ENCODE data around the gene CCDC33. TPM values are rescaled to one million over a fixed set of nuclear protein-coding genes. Genes with fewer than 3 reads are reported as not detected.

The CCDC33 gene
- total and polyA plus RNA-seq, 2 donors (not counting 3 experiments of a cell fraction or from before 2014, with no cell fraction given), result not detected

GRCh38 chr15:74311734-74312444 lies 75.8 kb downstream of the CCDC33 start:
- Histone ChIP-seq H3K4me3 (replicated peaks in 1 of 3; ENCODE audit: insufficient read depth in 1 of 3, low read depth in 1 of 3, low read length in 3 of 3) (no peak overlapping the region), H3K9me1 (replicated peaks; ENCODE audit: control insufficient read depth, extremely low read depth, insufficient read depth, low read length) (no peaks in the 10 kb centered on the region), H3K4me2 (ENCODE audit: insufficient read depth, low read length) (no peak overlapping the region), H3K79me2 (ENCODE audit: control insufficient read depth, insufficient read depth, low read length) (no peaks in the 10 kb centered on the region), H3K36me3 (ENCODE audit: control insufficient read depth in 2 of 2, extremely low read depth in 1 of 2, insufficient read depth in 2 of 2, low read length in 2 of 2) (no peaks in the 10 kb centered on the region), H2AFZ (ENCODE audit: low read depth, low read length) (no peak overlapping the region), H3K9ac (replicated peaks; ENCODE audit: extremely low read depth, insufficient read depth, low read length) (no peak overlapping the region), H3K9me3 (replicated peaks; ENCODE audit: control insufficient read depth, insufficient read depth, low read length) (no peaks in the 10 kb centered on the region), H3K4me1 (ENCODE audit: control insufficient read depth, extremely low read depth, insufficient read depth, low read length) (no peaks in the 10 kb centered on the region), H3K27ac (ENCODE audit: insufficient read depth, low read depth, low read length) (no peak overlapping the region), H4K20me1 (replicated peaks; ENCODE audit: control insufficient read depth, extremely low read depth, insufficient read depth, low read length) (no peaks in the 10 kb centered on the region), H3K27me3 (ENCODE audit: control insufficient read depth in 2 of 2, insufficient read depth in 2 of 2, low read length in 2 of 2) (peaks cover 13 to 17% of the 10 kb centered on the region in 2 experiments)
- dilution Hi-C loops (cut with MboI; ENCODE audit: extremely low pct_ligation_motif_present, low sequenced_read_pairs) (no loop called here), intact Hi-C loops (cut with micrococcal nuclease) (loop anchor here (1.0 kb wide), 1 partner anchor 10 kb away; no protein-coding TSS in a partner anchor)
- BruUV-seq (replicated peaks), result no TSS peak
- FAIRE-seq, result peak; percentile 75
- ChIA-PET POLR2A (no interaction called here), CTCF (interaction anchor here (0.6 to 6.5 kb wide), 11 partner anchors 8 to 456 kb away, joined by 3 to 175 read pairs (median 4); partner anchors contain the start of gene ISLR2)
- TF ChIP-seq JUN (IDR thresholded peaks at IDR 0.05; ENCODE audit: borderline replicate concordance, insufficient read depth, insufficient read length, low read depth), result no peak
- no peak for TF ChIP-seq FOS (IDR thresholded peaks at IDR 0.05; ENCODE audit: borderline replicate concordance, insufficient read depth, low read length)
- TF ChIP-seq EZH2 (IDR thresholded peaks at IDR 0.05; ENCODE audit: borderline replicate concordance, low read depth, low read length, severe bottlenecking), result no peak
- no peak for TF ChIP-seq POLR2A (IDR thresholded peaks at IDR 0.05; ENCODE audit: low read depth, low read length)
- no peak for TF ChIP-seq MYC (IDR thresholded peaks at IDR 0.05; ENCODE audit: low read depth, low read length)
- peak; percentile 45 to 67 for TF ChIP-seq CTCF (IDR thresholded peaks at IDR 0.05; ENCODE audit: extremely low read depth in 1 of 2, insufficient read depth in 1 of 2, low read depth in 1 of 2, low read length in 2 of 2)
- DNase-seq (ENCODE audit: low read depth, low spot score), result peak; percentile 19

Measured in endothelial cell of umbilical vein (primary cell).